ENCODE data around the gene ASXL1.
A peak's percentile ranks its signal among the peaks of the same experiment; 100 is the strongest.
"Not testable (repeated sequence)": the region's sequence is repeated elsewhere in the genome, so short reads cannot be mapped to it uniquely, and the experiment has no call there.

Gene ASXL1

GRCh38 chr20:32465092-32465900 lies 107.2 kb downstream of the ASXL1 start:
- no peak for DNase-seq
- ATAC-seq: no peak
- peak overlapping the region in 1 of 2 donors; percentile 63 for H3K27ac Mint-ChIP-seq

DNA sequence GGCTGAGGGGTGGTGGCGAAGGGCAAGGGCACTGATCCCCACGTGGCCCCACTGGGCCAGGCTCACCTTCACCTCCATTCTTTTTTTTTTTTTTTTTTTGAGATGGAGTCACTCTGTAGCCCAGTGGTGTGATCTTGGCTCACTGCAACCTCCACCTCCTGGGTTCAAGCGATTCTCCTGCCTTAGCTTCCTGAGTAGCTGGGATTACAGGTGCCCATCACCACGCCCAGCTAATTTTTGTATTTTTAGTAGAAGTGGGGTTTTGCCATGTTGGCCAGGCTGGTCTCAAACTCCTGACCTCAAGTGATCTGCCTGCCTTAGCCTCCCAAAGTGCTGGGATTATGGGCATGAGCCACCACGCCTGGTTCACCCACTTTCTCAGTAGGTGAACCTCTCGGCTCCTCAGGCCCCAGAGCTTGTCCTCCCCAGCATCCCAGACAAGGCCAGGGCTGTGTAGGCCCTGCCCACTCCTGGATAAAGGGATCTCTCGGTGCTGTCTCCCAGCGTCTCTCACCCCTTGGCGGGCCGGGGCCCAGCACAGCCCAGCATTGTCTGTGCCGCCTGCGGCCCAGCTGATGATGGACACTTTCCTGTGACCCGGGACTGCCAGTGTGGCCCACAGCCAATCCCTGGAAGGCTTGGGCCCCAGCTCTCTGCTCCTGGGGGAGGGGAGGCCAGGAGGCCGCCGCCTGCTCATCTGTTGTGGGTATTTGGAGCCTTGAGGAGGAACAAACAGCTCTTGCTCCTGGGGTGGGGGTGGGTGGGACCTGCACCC lies 108.0 kb downstream of the ASXL1 start:
- peaks cover 28% of the 10 kb centered on the region for H3K4me1 Mint-ChIP-seq
- ATAC-seq, H3K4me3 Mint-ChIP-seq, H3K27ac Mint-ChIP-seq, H3K27me3 Mint-ChIP-seq, H3K9me3 Mint-ChIP-seq, DNase-seq: not testable (repeated sequence)

More at GRCh38 chr20:32465092-32465900, 107.2 kb downstream of the ASXL1 start:
- H3K27me3 Mint-ChIP-seq: no peaks in the 10 kb centered on the region
- H3K4me3 Mint-ChIP-seq: no peak overlapping the region
- H3K4me1 Mint-ChIP-seq: peaks cover 20% of the 10 kb centered on the region
- no peaks in the 10 kb centered on the region for H3K9me3 Mint-ChIP-seq

DNA sequence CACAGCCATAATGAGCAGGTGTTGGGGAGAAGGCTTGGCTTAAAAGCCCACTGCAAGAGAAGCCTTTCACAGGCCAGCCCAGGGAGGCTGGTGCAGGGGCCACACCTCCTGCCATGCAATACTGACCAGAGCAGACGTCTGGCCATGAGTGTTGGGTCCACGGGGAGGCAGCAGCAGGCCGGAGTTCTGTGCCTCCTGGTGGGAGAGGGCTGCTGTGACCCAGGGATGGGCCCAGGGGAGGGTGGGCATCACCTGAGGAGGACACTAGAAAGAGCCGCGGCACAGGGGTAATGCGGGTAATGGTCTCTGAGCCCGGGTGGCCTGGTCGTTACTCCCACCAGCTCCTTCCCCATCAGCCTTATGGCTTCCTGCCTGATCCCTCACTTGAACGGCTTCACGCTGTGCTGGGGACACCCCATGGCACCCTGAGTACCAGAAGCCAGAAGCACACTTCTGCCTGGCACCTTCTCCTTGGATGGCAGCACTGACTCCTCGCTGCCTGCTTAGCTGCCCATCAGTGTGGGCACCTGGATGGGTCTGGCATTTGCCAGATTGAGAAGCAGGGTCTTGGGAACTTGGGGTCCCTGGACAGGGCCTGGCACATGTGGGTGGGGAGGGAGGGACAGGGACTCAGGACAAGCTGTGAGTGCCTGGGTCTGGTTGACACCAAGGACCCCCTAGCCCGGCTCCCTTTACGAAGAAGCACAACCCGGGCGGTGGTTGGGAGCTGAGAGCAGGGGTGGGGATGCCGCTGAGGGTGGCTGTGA lies 108.8 kb downstream of the ASXL1 start:
- no peak for ATAC-seq
- Mint-ChIP-seq H3K4me1 (peaks cover 33% of the 10 kb centered on the region), H3K9me3 (no peaks in the 10 kb centered on the region), H3K27ac (peak overlapping the region in 1 of 2 donors; percentile 60), H3K4me3 (no peak overlapping the region), H3K27me3 (no peaks in the 10 kb centered on the region)
- DNase-seq: no peak

DNA sequence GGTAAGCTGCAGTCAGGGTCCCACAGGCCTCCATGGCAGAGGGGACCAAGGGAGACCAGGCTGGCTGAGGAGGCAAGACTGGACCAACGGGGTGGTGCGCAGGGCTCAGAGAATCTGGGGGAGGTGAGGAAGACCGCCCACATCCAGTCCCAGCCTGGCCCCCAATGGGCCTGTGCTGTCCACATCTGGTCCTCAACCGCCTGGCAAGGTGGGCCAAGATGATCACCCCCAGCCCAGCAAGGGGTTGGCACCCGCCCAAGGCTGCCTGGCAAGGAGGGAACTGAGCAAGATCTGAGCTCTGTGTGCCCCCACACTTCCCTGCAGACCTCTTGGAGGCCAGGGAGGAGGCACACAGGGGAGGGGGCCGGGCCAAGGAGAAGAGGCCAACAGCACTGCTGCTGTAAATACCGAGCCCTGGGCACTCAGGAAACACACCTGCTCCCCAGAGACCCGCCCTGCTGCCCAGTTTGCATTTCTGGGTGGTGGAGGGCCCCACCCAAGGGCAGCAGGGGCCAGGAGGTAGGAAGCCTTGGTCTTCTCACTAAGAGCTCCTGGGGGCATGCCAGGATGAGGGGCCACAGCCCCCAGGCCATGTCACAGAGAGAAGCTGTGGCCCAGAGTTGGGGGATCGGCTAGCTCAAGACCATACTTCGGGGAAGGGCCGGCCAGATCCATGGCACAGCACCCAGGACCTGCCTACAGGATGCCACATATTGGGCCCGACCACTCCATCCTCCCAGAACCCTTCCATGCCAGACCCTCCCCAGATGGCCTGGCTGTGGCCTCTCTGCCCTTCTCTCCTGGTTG lies 109.6 kb downstream of the ASXL1 start:
- H3K27me3 Mint-ChIP-seq: no peaks in the 10 kb centered on the region
- ATAC-seq (no peak), DNase-seq (no peak)
- no peak overlapping the region for H3K4me3 Mint-ChIP-seq
- H3K27ac Mint-ChIP-seq: peak overlapping the region in 1 of 2 donors; percentile 60
- peaks cover 31% of the 10 kb centered on the region for H3K4me1 Mint-ChIP-seq
- H3K9me3 Mint-ChIP-seq: no peaks in the 10 kb centered on the region

- Mint-ChIP-seq H3K27ac (peak overlapping the region in 1 of 2 donors; percentile 48), H3K4me3 (no peak overlapping the region), H3K27me3 (no peaks in the 10 kb centered on the region), H3K4me1 (peaks cover 31% of the 10 kb centered on the region), H3K9me3 (no peaks in the 10 kb centered on the region)
- ATAC-seq (no peak), DNase-seq (no peak)
Measured at GRCh38 chr20:32468313-32468640, 110.1 kb downstream of the ASXL1 start.

GRCh38 chr20:32468860-32469259 lies 110.7 kb downstream of the ASXL1 start:
- Mint-ChIP-seq H3K9me3 (no peaks in the 10 kb centered on the region), H3K4me3 (no peak overlapping the region), H3K4me1 (peaks cover 36% of the 10 kb centered on the region), H3K27me3 (no peaks in the 10 kb centered on the region), H3K27ac (peak overlapping the region in 1 of 2 donors; percentile 34)
- ATAC-seq (no peak), DNase-seq (no peak)

- H3K4me1 Mint-ChIP-seq: peaks cover 42% of the 10 kb centered on the region
- H3K4me3 Mint-ChIP-seq: no peak overlapping the region
- no peaks in the 10 kb centered on the region for H3K9me3 Mint-ChIP-seq
- no peak overlapping the region for H3K27ac Mint-ChIP-seq
- DNase-seq: no peak
- no peaks in the 10 kb centered on the region for H3K27me3 Mint-ChIP-seq
- ATAC-seq: peak; percentile 62
Measured at GRCh38 chr20:32470025-32470861, 112.1 kb downstream of the ASXL1 start.

- ATAC-seq (no peak), DNase-seq (no peak)
- Mint-ChIP-seq H3K4me3 (no peak overlapping the region), H3K27ac (peak overlapping the region in 1 of 2 donors; percentile 54), H3K4me1 (peaks cover 49% of the 10 kb centered on the region), H3K27me3 (no peaks in the 10 kb centered on the region), H3K9me3 (no peaks in the 10 kb centered on the region)
Measured at GRCh38 chr20:32470940-32471339, 112.8 kb downstream of the ASXL1 start.

- H3K4me1 Mint-ChIP-seq: peaks cover 61% of the 10 kb centered on the region
- H3K4me3 Mint-ChIP-seq: no peak overlapping the region
- H3K9me3 Mint-ChIP-seq: no peaks in the 10 kb centered on the region
- DNase-seq (no peak), ATAC-seq (no peak)
- H3K27ac Mint-ChIP-seq: no peak overlapping the region
- H3K27me3 Mint-ChIP-seq: no peaks in the 10 kb centered on the region
Measured at GRCh38 chr20:32472581-32473207, 114.6 kb downstream of the ASXL1 start.

- ATAC-seq: no peak
- no peaks in the 10 kb centered on the region for H3K27me3 Mint-ChIP-seq
- H3K9me3 Mint-ChIP-seq: no peaks in the 10 kb centered on the region
- H3K27ac Mint-ChIP-seq: peak overlapping the region in 1 of 2 donors; percentile 89
- no peak for DNase-seq
- peaks cover 67% of the 10 kb centered on the region for H3K4me1 Mint-ChIP-seq
- no peak overlapping the region for H3K4me3 Mint-ChIP-seq
Measured at GRCh38 chr20:32473231-32474008, 115.3 kb downstream of the ASXL1 start.

DNA sequence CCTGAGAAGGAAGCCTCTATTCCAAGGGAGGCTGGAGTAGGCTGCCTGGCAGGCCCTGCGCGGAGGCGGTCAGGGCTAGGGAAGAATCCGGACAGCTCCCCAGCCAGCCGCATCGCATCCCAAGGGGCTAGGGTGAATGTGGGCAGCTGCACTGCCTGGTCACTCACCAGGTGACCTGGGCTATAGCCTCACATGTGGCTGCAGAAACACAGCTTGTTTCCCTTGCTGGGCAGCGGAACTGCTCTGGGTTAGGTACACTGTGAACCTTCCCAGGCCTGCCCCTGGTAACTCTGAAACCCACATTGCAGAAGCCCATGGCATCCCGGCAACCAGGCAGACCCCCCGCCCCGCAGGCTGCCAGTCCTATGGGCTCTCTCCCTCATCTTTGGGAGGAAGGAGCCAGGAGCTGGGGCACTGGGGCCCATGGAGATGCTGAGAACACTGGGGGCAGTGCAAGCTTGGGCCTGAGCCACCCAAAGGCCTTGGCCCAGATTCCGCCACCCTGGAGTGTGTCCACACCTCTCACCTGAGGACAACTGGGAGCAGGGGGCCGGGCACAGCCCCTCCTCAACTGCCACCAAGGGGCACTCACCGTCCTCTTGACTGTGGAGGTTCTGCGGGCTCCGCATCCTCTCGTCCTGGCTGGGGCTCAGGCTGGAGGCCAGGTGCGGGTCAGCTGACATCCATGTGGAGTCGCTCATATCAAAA lies 116.0 kb downstream of the ASXL1 start:
- peak overlapping the region in 1 of 2 donors; percentile 89 for H3K27ac Mint-ChIP-seq
- H3K4me3 Mint-ChIP-seq: no peak overlapping the region
- no peaks in the 10 kb centered on the region for H3K9me3 Mint-ChIP-seq
- no peak for DNase-seq
- ATAC-seq: no peak
- no peaks in the 10 kb centered on the region for H3K27me3 Mint-ChIP-seq
- H3K4me1 Mint-ChIP-seq: peaks cover 75% of the 10 kb centered on the region

- Mint-ChIP-seq H3K4me1 (peaks cover 79% of the 10 kb centered on the region), H3K9me3 (no peaks in the 10 kb centered on the region), H3K27me3 (no peaks in the 10 kb centered on the region), H3K4me3 (no peak overlapping the region), H3K27ac (no peak overlapping the region)
- DNase-seq (no peak), ATAC-seq (no peak)
Measured at GRCh38 chr20:32474717-32474966, 116.5 kb downstream of the ASXL1 start.

All from stimulated activated naive CD8-positive, alpha-beta T cell treated with anti-CD3 and anti-CD28 coated beads, Interleukin-15, amount 100 ng/mL, for 72 hours (primary cell).